Measurements from ENCODE around the gene PTPRF. TPM values are rescaled to one million over a fixed set of nuclear protein-coding genes. Genes with fewer than 3 reads are reported as not detected.

Gene PTPRF
- total and polyA plus RNA-seq, 4 donors, result 41.2 to 241 (median 85.6) TPM

DNA sequence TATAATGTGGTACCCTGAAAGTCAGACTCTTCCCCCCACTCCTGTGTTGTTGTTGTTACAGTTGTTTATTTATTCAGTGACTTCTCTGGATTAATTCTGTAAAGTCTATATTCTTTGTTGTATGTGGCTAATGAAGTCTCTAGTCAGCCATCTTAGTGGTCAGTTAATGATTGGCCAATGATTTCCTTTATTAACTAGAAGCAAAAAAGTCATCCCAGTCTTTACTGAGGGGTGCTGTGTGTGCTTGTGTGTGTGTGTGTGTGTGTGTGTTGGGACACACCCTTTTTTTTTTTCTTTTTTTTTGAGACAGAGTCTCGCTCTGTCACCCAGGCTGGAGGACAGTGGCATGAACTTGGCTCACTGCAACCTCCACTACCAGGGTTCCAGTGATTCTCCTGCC lies 39.6 kb upstream of the PTPRF start:
- Histone ChIP-seq H3K27ac (ENCODE audit: low read depth in 1 of 2, low read length in 2 of 2) (no peak overlapping the region), H3K9ac (ENCODE audit: low read depth in 1 of 2, low read length in 2 of 2) (no peak overlapping the region), H3K36me3 (ENCODE audit: control insufficient read depth in 4 of 4, insufficient read depth in 3 of 4, low read depth in 1 of 4, low read length in 3 of 4) (no peaks in the 10 kb centered on the region), H3K4me1 (ENCODE audit: control insufficient read depth in 4 of 4, insufficient read depth in 4 of 4, low read length in 3 of 4) (peaks cover 2 to 8% (median 6%) of the 10 kb centered on the region in 4 donors), H3K9me3 (ENCODE audit: control insufficient read depth in 4 of 4, low read length in 3 of 4) (peaks cover 0 to 8% (median 0%) of the 10 kb centered on the region in 4 donors), H3K4me3 (ENCODE audit: low read depth in 1 of 3, low read length in 3 of 3) (no peak overlapping the region), H3K27me3 (ENCODE audit: control insufficient read depth in 4 of 4, insufficient read depth in 4 of 4, low read length in 3 of 4) (no peaks in the 10 kb centered on the region)
- 86% methylated on average over 1 of the region's 1 CpG for WGBS
- TF ChIP-seq HNF4G (IDR thresholded peaks at IDR 0.05) (no peak), HNF4A (conservative IDR thresholded peaks at IDR 0.05) (no peak), RAD21 (IDR thresholded peaks at IDR 0.05) (no peak), RXRA (IDR thresholded peaks at IDR 0.05) (no peak), FOXA2 (IDR thresholded peaks at IDR 0.05) (no peak), SP1 (IDR thresholded peaks at IDR 0.05) (no peak), GABPA (IDR thresholded peaks at IDR 0.05 in 1 of 2, conservative IDR thresholded peaks at IDR 0.05 in 1 of 2) (no peak), YY1 (IDR thresholded peaks at IDR 0.05) (no peak), NR2F2 (IDR thresholded peaks at IDR 0.05) (no peak), JUND (IDR thresholded peaks at IDR 0.05) (no peak), EGR1 (IDR thresholded peaks at IDR 0.05; ENCODE audit: low read depth in 2 of 2) (no peak), FOXA1 (IDR thresholded peaks at IDR 0.05) (no peak), TAF1 (conservative IDR thresholded peaks at IDR 0.05) (no peak)
- TF ChIP-seq, protein P1, sequence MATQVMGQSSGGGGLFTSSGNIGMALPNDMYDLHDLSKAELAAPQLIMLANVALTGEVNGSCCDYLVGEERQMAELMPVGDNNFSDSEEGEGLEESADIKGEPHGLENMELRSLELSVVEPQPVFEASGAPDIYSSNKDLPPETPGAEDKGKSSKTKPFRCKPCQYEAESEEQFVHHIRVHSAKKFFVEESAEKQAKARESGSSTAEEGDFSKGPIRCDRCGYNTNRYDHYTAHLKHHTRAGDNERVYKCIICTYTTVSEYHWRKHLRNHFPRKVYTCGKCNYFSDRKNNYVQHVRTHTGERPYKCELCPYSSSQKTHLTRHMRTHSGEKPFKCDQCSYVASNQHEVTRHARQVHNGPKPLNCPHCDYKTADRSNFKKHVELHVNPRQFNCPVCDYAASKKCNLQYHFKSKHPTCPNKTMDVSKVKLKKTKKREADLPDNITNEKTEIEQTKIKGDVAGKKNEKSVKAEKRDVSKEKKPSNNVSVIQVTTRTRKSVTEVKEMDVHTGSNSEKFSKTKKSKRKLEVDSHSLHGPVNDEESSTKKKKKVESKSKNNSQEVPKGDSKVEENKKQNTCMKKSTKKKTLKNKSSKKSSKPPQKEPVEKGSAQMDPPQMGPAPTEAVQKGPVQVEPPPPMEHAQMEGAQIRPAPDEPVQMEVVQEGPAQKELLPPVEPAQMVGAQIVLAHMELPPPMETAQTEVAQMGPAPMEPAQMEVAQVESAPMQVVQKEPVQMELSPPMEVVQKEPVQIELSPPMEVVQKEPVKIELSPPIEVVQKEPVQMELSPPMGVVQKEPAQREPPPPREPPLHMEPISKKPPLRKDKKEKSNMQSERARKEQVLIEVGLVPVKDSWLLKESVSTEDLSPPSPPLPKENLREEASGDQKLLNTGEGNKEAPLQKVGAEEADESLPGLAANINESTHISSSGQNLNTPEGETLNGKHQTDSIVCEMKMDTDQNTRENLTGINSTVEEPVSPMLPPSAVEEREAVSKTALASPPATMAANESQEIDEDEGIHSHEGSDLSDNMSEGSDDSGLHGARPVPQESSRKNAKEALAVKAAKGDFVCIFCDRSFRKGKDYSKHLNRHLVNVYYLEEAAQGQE (IDR thresholded peaks at IDR 0.05), result no peak
- TF ChIP-seq, protein P2, sequence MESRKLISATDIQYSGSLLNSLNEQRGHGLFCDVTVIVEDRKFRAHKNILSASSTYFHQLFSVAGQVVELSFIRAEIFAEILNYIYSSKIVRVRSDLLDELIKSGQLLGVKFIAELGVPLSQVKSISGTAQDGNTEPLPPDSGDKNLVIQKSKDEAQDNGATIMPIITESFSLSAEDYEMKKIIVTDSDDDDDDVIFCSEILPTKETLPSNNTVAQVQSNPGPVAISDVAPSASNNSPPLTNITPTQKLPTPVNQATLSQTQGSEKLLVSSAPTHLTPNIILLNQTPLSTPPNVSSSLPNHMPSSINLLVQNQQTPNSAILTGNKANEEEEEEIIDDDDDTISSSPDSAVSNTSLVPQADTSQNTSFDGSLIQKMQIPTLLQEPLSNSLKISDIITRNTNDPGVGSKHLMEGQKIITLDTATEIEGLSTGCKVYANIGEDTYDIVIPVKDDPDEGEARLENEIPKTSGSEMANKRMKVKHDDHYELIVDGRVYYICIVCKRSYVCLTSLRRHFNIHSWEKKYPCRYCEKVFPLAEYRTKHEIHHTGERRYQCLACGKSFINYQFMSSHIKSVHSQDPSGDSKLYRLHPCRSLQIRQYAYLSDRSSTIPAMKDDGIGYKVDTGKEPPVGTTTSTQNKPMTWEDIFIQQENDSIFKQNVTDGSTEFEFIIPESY (IDR thresholded peaks at IDR 0.05), result no peak
- TF ChIP-seq, protein P3, sequence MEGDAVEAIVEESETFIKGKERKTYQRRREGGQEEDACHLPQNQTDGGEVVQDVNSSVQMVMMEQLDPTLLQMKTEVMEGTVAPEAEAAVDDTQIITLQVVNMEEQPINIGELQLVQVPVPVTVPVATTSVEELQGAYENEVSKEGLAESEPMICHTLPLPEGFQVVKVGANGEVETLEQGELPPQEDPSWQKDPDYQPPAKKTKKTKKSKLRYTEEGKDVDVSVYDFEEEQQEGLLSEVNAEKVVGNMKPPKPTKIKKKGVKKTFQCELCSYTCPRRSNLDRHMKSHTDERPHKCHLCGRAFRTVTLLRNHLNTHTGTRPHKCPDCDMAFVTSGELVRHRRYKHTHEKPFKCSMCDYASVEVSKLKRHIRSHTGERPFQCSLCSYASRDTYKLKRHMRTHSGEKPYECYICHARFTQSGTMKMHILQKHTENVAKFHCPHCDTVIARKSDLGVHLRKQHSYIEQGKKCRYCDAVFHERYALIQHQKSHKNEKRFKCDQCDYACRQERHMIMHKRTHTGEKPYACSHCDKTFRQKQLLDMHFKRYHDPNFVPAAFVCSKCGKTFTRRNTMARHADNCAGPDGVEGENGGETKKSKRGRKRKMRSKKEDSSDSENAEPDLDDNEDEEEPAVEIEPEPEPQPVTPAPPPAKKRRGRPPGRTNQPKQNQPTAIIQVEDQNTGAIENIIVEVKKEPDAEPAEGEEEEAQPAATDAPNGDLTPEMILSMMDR (IDR thresholded peaks at IDR 0.05; ENCODE audit: low read depth, low read length, missing input control), result no peak
- TF ChIP-seq, protein P4, sequence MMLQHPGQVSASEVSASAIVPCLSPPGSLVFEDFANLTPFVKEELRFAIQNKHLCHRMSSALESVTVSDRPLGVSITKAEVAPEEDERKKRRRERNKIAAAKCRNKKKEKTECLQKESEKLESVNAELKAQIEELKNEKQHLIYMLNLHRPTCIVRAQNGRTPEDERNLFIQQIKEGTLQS (IDR thresholded peaks at IDR 0.05), result no peak
- TF ChIP-seq, protein P5, sequence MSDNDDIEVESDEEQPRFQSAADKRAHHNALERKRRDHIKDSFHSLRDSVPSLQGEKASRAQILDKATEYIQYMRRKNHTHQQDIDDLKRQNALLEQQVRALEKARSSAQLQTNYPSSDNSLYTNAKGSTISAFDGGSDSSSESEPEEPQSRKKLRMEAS (IDR thresholded peaks at IDR 0.05), result no peak
- DNase-seq (ENCODE audit: low spot score), result no peak
